ENCODE results near the gene ODAD2.

GRCh38 chr10:27792216-27792615 is 206.7 kb downstream of the ODAD2 start:
- TF ChIP-seq CTCF (conservative IDR thresholded peaks at IDR 0.05 in 1 of 2, IDR thresholded peaks at IDR 0.05 in 1 of 2; ENCODE audit: low read depth in 1 of 2, low read length in 2 of 2) (no peak), EZH2 (IDR thresholded peaks at IDR 0.05; ENCODE audit: low read length, missing control alignments) (no peak)
